Measurements from ENCODE around the gene PTPRS. TPM values are rescaled to one million over a fixed set of nuclear protein-coding genes. Genes with fewer than 3 reads are reported as not detected.

Gene PTPRS
- total RNA-seq, 1 donor from 2014 or later, result 166 TPM

- DNase-seq, result no peak
Observed at GRCh38 chr19:5354403-5354802, 13.8 kb upstream of the PTPRS start.

- no peak for DNase-seq
Observed at GRCh38 chr19:5352229-5352763, 11.7 kb upstream of the PTPRS start.

- DNase-seq, result no peak
Observed at GRCh38 chr19:5351731-5352228, 11.2 kb upstream of the PTPRS start.

GRCh38 chr19:5349041-5349440, 8.4 kb upstream of the PTPRS start:
- DNase-seq, result no peak

- no peak for DNase-seq
Observed at GRCh38 chr19:5345895-5346386, 5.3 kb upstream of the PTPRS start.

- DNase-seq, result no peak
Observed at GRCh38 chr19:5343848-5344247, 3.2 kb upstream of the PTPRS start.

GRCh38 chr19:5342573-5343201, 2.1 kb upstream of the PTPRS start:
- no peak for DNase-seq

GRCh38 chr19:5341981-5342380, 1.4 kb upstream of the PTPRS start:
- DNase-seq, result no peak

- no peak for DNase-seq
Observed at GRCh38 chr19:5341448-5341820, 822 bp upstream of the PTPRS start.

GRCh38 chr19:5339950-5340636, 519 bp downstream of the PTPRS start:
- DNase-seq, result peak; percentile 35

GRCh38 chr19:5339198-5339949, 1.2 kb downstream of the PTPRS start:
- DNase-seq, result no peak

GRCh38 chr19:5338656-5339197, 1.9 kb downstream of the PTPRS start:
- peak; percentile 57 for DNase-seq

GRCh38 chr19:5337708-5338655, 2.6 kb downstream of the PTPRS start:
- DNase-seq, result no peak

- DNase-seq, result no peak
Observed at GRCh38 chr19:5337126-5337525, 3.5 kb downstream of the PTPRS start.

GRCh38 chr19:5336195-5336965, 4.2 kb downstream of the PTPRS start:
- no peak for DNase-seq

- DNase-seq, result no peak
Observed at GRCh38 chr19:5335593-5335992, 5.0 kb downstream of the PTPRS start.

GRCh38 chr19:5334824-5335500, 5.7 kb downstream of the PTPRS start:
- DNase-seq, result no peak

GRCh38 chr19:5334366-5334739, 6.3 kb downstream of the PTPRS start:
- DNase-seq, result no peak

GRCh38 chr19:5333581-5334365, 6.8 kb downstream of the PTPRS start:
- no peak for DNase-seq
